ENCODE measurements around the gene CLK2.
A peak's percentile ranks its signal among the peaks of the same experiment; 100 is the strongest.
"Not testable (repeated sequence)": the region's sequence is repeated elsewhere in the genome, so short reads cannot be mapped to it uniquely, and the experiment has no call there.

CLK2 gene

GRCh38 chr1:155242805-155243358 lies 30.4 kb downstream of the CLK2 start:
- DNase-seq (ENCODE audit: low read depth in 2 of 2), result no peak

DNA sequence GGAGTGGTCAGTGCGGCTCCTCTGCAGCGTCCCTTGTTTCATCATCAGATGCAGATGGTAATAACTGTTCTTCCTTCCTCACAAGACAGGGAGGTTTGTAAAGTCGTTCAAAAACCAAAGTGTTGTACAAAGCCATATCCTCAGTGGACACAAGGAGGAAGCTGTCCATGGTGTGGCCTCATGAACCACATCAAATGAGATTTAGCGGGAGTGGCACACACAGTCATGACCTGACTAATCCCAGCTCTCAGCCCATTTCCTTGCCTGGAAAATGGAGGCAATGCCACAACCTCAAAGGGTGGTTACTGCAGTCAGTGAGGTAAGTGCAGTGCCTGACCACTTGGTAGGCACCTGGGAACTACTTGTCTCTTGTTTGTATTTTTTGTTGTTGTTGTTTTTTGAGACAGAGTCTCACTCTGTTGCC lies 31.5 kb downstream of the CLK2 start:
- DNase-seq (ENCODE audit: low read depth in 2 of 2), result no peak

GRCh38 chr1:155241069-155241679 lies 32.1 kb downstream of the CLK2 start:
- DNase-seq (ENCODE audit: low read depth in 2 of 2), result peak in 1 of 2 donors; percentile 45

- DNase-seq (ENCODE audit: low read depth in 2 of 2), result no peak
Measured at GRCh38 chr1:155236451-155236850, 36.9 kb downstream of the CLK2 start.

GRCh38 chr1:155235375-155235774 lies 37.9 kb downstream of the CLK2 start:
- DNase-seq (ENCODE audit: low read depth in 2 of 2), result not testable (repeated sequence)

- DNase-seq (ENCODE audit: low read depth in 2 of 2), result not testable (repeated sequence)
Measured at GRCh38 chr1:155233502-155233901, 39.8 kb downstream of the CLK2 start.

DNA sequence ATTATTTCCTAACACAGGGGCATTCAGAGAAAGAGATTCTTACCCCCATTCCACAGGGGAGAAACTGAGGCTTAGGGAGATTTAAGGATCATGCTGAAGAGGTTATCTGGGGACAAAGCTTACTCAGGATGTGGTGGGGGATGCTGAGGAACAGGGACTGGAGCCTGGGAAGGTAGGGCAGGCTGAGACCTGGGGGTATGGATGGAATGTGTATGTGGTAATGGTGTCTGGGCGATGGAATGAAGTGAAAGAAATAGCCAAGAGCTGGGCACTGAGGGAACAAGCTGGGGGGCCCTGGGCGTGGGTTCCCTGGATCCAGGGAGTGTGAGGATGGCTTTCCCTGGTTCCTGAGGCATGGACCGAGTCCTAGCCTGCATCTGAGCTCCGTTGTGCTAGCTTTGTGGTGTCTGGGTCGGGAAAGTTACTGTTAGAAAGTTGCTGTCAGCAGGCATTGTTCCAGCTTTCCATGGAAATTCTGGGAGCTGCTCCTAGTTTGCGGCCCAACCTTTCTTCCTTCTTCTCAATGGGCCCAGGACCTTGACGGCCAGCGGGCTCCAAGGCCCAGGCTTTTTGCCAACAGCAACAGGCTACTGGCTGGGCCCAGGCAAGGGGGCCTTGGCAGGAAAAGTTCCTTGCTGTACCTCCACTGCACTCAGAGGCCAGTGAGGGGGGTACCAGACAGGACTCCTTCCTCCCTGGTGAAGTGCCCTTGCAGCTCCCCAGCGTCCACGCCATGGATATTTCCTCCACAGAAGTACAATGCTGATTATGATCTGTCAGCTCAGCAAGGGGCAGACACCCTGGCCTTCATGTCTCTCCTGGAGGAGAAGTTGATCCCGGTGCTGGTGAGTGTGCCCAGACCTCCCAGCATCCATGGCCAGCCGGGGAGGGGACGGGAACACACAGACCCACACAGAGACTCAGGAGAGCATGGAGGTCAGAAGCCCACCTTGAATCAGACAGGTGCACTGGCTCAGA lies 41.0 kb downstream of the CLK2 start:
- not testable (repeated sequence) for DNase-seq (ENCODE audit: low read depth in 2 of 2)

DNA sequence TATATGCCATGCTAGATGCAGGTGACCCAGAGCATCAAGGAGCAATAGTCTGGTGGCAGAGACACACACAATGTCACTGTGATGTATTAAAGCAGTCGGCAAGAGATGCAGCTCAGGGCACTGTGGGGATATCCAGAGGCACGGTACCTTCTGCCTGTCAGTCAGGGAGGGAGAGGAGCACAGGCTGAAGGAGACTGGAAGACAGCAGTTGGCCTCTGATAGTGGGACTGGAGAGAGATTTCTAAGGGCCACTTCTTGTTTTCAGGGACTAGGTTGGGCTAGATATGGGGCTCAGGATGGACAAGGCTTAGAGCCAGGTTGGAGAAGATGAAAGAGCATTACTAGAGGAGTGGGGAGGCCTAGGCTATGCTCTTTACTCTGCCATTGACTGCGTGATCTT lies 42.0 kb downstream of the CLK2 start:
- DNase-seq (ENCODE audit: low read depth in 2 of 2), result not testable (repeated sequence)

DNA sequence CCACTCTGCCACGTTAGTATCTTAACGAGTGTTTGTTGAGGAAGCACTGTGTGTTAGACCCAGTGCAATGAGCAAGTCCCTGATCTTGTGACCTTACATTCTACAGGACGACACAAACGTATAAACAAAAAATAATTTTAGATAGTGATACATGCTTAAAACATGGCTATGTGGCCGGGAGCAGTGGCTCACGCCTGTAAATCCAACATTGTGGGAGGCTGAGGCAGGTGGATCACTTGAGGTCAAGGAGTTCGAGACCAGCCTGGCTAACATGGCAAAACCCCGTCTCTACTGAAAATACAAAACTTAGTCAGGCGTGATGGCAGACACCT lies 45.2 kb downstream of the CLK2 start:
- DNase-seq (ENCODE audit: low read depth in 2 of 2), result no peak

DNA sequence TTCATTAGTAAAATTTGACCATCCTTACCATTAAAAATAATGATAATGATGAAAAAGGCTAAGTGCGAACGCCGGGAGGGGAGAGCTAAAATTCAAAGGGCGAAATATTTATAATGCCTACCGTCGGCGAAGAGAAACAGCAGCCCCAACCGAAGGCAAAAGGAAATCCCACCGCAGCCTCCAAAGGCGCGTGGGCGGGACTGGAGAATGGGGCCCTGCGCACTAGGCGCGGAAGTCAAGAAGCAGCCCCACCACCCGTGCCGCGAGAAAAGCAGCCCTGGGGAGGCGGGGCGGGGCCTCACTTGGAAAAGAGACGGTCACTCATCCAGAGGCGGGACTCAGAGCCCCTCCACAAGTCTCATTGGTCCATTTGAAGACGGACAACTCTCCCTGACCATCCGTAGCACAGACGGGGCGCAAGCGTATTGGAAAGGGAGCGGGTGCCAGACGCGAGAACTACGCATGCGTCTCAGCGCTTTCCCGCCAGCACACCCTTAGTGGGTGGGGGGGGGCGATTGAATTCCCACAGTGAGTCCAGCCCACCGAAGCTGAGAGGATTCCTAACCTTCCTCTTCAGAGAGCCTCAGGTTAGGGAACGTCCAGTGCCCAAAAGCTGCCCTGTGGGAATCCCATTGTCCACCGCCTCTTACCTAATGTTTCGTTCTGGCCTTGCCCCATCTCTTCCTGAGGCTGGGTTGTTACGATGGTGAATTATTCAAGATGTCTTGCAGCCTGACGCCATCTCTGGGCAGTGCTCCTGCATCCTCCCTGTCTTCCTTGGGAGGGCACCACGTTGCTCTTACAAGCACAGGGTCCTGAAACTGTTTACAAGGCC lies 45.8 kb downstream of the CLK2 start:
- peak; percentile 99 to 100 for DNase-seq (ENCODE audit: low read depth in 2 of 2)

GRCh38 chr1:155226910-155227260 lies 46.4 kb downstream of the CLK2 start:
- peak; percentile 34 to 61 for DNase-seq (ENCODE audit: low read depth in 2 of 2)

DNA sequence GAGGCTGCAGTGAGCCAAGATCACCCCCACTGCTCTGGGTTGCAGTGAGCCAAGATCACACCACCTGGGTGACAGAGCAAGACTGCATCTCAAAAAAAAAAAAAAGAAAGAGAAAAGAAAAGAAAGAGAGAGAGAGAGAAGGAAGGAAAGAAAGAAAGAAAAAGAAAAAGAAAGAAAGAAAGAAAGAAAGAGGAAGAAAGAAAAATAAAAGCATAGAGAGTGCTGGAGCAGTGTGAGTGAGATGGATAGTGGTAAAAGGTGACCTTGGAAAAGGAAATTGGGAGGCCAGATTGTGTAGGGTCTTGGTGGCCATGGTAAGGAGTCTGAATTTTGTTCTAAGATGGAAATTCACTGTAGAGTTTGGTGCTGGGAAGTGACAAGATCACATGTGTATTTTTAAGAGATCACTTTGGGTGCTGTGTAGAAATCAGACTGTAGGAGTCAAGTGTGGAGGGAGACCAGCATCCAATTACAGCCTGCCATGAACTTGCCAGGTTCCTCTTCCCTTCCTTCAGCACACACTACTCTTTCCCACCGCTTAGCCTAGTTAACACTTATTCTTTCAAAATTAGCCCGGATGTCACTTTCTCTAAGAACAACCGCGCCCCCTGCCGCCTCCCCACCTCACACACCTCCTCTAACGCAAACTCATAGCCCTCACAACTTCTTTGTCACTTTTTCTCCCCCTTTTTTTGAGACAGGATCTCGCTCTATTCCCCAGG lies 47.0 kb downstream of the CLK2 start:
- DNase-seq (ENCODE audit: low read depth in 2 of 2), result peak; percentile 56 to 84

- not testable (repeated sequence) for DNase-seq (ENCODE audit: low read depth in 2 of 2)
Measured at GRCh38 chr1:155225404-155225759, 47.9 kb downstream of the CLK2 start.

DNA sequence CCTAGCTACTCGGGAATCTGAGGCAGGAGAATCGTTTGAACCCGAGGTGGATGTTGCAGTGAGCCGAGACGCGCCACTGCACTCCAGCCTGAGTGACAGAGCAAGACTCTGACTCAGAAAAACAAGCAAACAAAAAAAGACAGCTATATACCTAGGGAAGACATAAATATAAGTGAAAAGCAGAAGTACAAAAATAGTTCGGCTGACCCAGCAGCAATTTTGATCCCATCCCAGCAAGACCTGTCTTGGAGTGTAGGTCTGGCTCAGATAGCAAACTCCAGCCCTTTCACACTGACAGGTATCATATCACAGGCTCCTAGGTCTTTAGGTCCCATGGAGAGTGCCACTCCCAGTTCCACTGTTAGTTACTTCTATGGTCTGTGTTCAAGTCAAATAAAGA lies 50.3 kb downstream of the CLK2 start:
- no peak for DNase-seq (ENCODE audit: low read depth in 2 of 2)

DNA sequence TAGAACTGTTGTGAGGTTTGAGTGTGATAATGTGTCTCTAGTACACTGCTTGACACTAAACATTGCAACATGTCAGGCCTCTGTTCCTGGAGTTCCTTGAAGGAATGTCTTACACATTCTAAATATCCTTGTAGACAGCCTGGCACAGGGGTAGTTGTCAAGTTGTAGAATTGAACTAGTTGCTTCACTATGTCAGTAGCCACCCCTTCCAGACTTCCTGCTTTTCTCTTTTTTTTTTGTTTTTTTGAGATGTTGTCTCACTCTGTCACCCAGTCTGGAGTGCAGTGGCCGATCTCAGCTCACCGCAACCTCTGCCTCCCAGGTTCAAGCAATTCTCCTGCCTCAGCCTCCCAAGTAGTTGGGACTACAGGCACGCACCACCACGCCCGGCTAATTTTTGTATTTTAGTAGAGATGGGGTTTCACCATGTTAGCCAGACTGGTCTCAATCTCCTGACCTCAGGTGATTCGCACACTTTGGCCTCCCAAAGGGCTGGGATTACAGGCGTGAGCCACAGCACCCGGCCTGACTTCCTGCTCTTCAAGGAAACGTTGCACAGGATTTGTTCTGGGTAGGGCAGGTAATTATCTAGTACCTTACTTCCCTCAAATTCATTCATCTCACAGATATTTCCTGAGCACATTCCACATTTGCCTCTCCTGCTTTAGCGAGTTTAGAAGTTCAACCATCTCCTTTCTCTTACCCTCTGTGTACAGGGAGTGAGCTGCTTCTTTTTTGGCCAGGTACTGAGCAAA lies 52.9 kb downstream of the CLK2 start:
- DNase-seq (ENCODE audit: low read depth in 2 of 2), result not testable (repeated sequence)

GRCh38 chr1:155219592-155220031 lies 53.7 kb downstream of the CLK2 start:
- DNase-seq (ENCODE audit: low read depth in 2 of 2), result no peak

GRCh38 chr1:155218854-155219591 lies 54.3 kb downstream of the CLK2 start:
- DNase-seq (ENCODE audit: low read depth in 2 of 2), result no peak

- DNase-seq (ENCODE audit: low read depth in 2 of 2), result not testable (repeated sequence)
Measured at GRCh38 chr1:155214702-155215101, 58.6 kb downstream of the CLK2 start.
